Measurements from ENCODE around the gene WAPL. TPM values are rescaled to one million over a fixed set of nuclear protein-coding genes. Genes with fewer than 3 reads are reported as not detected.

The WAPL gene
- total RNA-seq, 1 experiment from 2014 or later: 45.2 TPM

DNA sequence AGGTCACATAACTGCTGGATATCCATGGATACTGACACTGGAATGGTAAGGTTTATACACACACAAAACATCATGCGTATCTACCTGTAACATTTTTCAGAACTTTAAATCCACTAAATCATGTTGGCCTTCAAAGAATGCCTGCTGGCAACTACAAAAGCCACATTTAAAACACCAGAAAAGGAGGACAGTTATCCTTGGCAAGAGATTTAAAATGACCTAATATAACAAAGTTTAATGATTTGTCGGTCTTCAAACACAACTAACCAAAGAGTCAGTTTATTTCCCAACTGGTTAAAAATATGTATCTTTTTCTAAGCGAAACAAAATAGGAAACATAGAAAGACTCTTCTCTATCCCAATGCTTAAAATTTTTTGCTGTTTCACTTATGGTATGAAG, 24.0 kb downstream of the WAPL start:
- no TSS peak for BruUV-seq (replicated peaks)
- intact Hi-C loops (cut with micrococcal nuclease): no loop called here
- no peak for DNase-seq (ENCODE audit: unreplicated experiment)
- H3K4me1 Mint-ChIP-seq (ENCODE audit: insufficient read depth, unreplicated experiment): peaks cover 7% of the 10 kb centered on the region
- ChIA-PET CTCF (no interaction called here), POLR2A (interaction anchor here (0.6 to 0.7 kb wide), 3 partner anchors 11 to 40 kb away, joined by 3 read pairs; no protein-coding TSS in a partner anchor)
- peaks cover 66% of the 10 kb centered on the region for H3K36me3 Mint-ChIP-seq (ENCODE audit: insufficient read depth, unreplicated experiment)
- TF ChIP-seq, protein P1, sequence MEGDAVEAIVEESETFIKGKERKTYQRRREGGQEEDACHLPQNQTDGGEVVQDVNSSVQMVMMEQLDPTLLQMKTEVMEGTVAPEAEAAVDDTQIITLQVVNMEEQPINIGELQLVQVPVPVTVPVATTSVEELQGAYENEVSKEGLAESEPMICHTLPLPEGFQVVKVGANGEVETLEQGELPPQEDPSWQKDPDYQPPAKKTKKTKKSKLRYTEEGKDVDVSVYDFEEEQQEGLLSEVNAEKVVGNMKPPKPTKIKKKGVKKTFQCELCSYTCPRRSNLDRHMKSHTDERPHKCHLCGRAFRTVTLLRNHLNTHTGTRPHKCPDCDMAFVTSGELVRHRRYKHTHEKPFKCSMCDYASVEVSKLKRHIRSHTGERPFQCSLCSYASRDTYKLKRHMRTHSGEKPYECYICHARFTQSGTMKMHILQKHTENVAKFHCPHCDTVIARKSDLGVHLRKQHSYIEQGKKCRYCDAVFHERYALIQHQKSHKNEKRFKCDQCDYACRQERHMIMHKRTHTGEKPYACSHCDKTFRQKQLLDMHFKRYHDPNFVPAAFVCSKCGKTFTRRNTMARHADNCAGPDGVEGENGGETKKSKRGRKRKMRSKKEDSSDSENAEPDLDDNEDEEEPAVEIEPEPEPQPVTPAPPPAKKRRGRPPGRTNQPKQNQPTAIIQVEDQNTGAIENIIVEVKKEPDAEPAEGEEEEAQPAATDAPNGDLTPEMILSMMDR (IDR thresholded peaks at IDR 0.05; ENCODE audit: unreplicated experiment): no peak
- H3K27me3 Mint-ChIP-seq (ENCODE audit: insufficient read depth, unreplicated experiment): no peaks in the 10 kb centered on the region
- no peak overlapping the region for H3K27ac Mint-ChIP-seq (ENCODE audit: low read depth, unreplicated experiment)
- no peaks in the 10 kb centered on the region for H3K9me3 Mint-ChIP-seq (ENCODE audit: unreplicated experiment)
- no peak overlapping the region for H3K4me3 Mint-ChIP-seq (ENCODE audit: unreplicated experiment)

DNA sequence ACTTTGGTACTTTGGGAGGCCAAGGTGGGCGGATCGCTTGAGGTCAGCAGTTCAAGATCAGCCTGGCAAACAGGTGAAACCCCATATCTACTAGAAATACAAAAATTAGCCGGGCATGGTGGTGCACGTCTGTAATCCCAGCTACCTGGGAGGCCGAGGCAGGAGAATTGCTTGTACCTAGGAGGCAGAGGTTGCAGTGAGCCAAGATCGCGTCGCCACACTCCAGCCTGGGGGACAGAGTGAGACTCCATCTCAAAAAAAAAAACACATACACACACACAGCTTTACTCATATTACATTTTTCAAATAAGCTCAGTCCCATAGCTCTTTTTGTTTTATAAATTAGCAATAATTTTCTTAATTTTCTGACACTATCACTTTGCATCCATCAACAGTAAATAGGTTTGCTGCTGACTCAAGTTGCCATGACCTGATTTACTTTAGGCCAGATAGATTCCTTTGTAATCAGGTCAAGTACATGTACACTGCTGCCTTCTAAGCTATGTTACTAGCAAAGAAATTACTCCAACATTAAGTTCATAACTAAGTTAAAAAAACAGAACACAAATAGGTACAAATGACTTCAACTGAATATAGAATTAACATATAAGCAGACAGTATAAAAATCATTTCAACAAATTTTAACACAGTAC, 31.5 kb downstream of the WAPL start:
- Mint-ChIP-seq H3K36me3 (ENCODE audit: insufficient read depth, unreplicated experiment) (peaks cover 41% of the 10 kb centered on the region), H3K27ac (ENCODE audit: low read depth, unreplicated experiment) (no peak overlapping the region), H3K27me3 (ENCODE audit: insufficient read depth, unreplicated experiment) (no peaks in the 10 kb centered on the region), H3K9me3 (ENCODE audit: unreplicated experiment) (no peaks in the 10 kb centered on the region), H3K4me1 (ENCODE audit: insufficient read depth, unreplicated experiment) (peaks cover 5% of the 10 kb centered on the region), H3K4me3 (ENCODE audit: unreplicated experiment) (no peak overlapping the region)
- POLR2A ChIA-PET: interaction anchor here (0.7 to 1.0 kb wide), 3 partner anchors 30 to 684 kb away, joined by 3 read pairs; no protein-coding TSS in a partner anchor
- CTCF ChIA-PET: interaction anchor here (0.6 kb wide), 4 partner anchors 46 to 184 kb away, joined by 3 to 4 read pairs (median 3); no protein-coding TSS in a partner anchor
- DNase-seq (ENCODE audit: unreplicated experiment): no peak
- BruUV-seq (replicated peaks): no TSS peak
- TF ChIP-seq, protein P1 (IDR thresholded peaks at IDR 0.05; ENCODE audit: unreplicated experiment): no peak
- intact Hi-C loops (cut with micrococcal nuclease): no loop called here

DNA sequence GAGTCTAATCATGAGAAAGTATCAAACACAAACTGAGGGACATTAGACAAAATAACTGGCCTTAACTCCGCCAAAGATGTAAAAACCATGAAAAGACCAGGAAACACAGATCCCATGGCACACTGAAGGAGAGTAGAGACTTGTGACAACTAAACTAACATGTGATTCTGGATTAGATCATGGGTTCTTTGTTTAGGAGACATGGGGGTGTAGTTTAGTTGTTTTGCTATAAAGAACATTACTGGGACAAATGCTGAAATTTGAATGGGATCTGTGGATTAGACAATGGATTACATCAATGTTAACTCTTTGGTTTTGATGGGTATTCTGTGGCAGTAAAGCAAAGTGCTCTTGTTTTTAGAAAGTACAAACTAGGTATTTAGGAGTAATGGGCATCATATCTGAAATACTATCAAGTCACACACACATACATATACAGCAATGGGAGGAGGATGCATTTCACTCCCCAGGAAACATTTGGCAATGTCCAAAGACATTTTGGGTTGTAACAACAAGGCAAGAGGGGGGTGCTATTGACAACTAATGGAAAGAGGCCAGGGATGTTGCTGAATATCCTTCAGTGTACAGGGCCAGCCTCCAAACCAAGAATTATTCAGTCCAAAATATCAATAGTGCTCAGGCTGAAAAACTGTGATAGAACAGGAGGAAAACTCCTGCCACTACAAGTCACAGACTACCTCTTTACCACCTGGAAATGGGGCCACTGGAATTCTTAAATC, 32.4 kb downstream of the WAPL start:
- H3K4me1 Mint-ChIP-seq (ENCODE audit: insufficient read depth, unreplicated experiment): peaks cover 5% of the 10 kb centered on the region
- intact Hi-C loops (cut with micrococcal nuclease): no loop called here
- H3K27me3 Mint-ChIP-seq (ENCODE audit: insufficient read depth, unreplicated experiment): no peaks in the 10 kb centered on the region

DNA sequence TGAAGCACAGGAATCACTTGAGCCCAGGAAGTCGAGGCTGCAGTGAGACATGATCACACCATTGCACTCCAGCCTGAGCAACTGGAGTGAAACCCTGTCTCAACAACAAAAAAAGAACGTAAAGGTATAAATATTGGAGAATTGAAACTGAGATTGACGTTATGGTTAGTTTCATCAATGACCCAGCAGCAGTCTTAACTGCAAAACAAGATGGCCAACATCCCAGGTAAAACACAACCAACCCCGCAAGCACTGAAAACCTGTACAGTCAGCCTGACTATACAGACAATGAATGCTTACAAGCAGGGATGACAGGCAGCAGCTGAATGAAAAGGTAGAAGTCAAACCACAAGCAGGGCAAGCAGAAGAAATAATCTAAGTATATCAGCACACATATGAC, 34.7 kb downstream of the WAPL start:
- CTCF ChIA-PET: no interaction called here
- H3K27ac Mint-ChIP-seq (ENCODE audit: low read depth, unreplicated experiment): no peak overlapping the region

More for the DNA sequence above, 32.4 kb downstream of the WAPL start:
- Mint-ChIP-seq H3K4me3 (ENCODE audit: unreplicated experiment) (no peak overlapping the region), H3K27ac (ENCODE audit: low read depth, unreplicated experiment) (no peak overlapping the region), H3K9me3 (ENCODE audit: unreplicated experiment) (no peaks in the 10 kb centered on the region), H3K36me3 (ENCODE audit: insufficient read depth, unreplicated experiment) (peaks cover 40% of the 10 kb centered on the region)
- TF ChIP-seq, protein P1 (IDR thresholded peaks at IDR 0.05; ENCODE audit: unreplicated experiment): no peak
- no TSS peak for BruUV-seq (replicated peaks)
- ChIA-PET CTCF (interaction anchor here (0.6 kb wide), 2 partner anchors 47 to 115 kb away, joined by 3 to 4 read pairs; no protein-coding TSS in a partner anchor), POLR2A (interaction anchor here (0.7 to 1.0 kb wide), 2 partner anchors 29 to 88 kb away, joined by 3 read pairs; no protein-coding TSS in a partner anchor)
- no peak for DNase-seq (ENCODE audit: unreplicated experiment)

More for the DNA sequence above, 34.7 kb downstream of the WAPL start:
- TF ChIP-seq, protein P1 (IDR thresholded peaks at IDR 0.05; ENCODE audit: unreplicated experiment): no peak
- Mint-ChIP-seq H3K27me3 (ENCODE audit: insufficient read depth, unreplicated experiment) (no peaks in the 10 kb centered on the region), H3K9me3 (ENCODE audit: unreplicated experiment) (no peaks in the 10 kb centered on the region), H3K36me3 (ENCODE audit: insufficient read depth, unreplicated experiment) (peaks cover 46% of the 10 kb centered on the region), H3K4me3 (ENCODE audit: unreplicated experiment) (no peak overlapping the region), H3K4me1 (ENCODE audit: insufficient read depth, unreplicated experiment) (peaks cover 5% of the 10 kb centered on the region)
- no peak for DNase-seq (ENCODE audit: unreplicated experiment)
- no TSS peak for BruUV-seq (replicated peaks)
- POLR2A ChIA-PET: interaction anchor here (0.8 to 1.7 kb wide), 2 partner anchors 11 to 25 kb away, joined by 3 to 4 read pairs; no protein-coding TSS in a partner anchor
- intact Hi-C loops (cut with micrococcal nuclease): no loop called here
